ENCODE measurements around the gene ARHGDIG.

- TF ChIP-seq ZNF274 (IDR thresholded peaks at IDR 0.05; ENCODE audit: low read depth, low read length) (no peak), SUZ12 (IDR thresholded peaks at IDR 0.05; ENCODE audit: extremely low read depth, insufficient read depth, insufficient read length) (no peak), YY1 (IDR thresholded peaks at IDR 0.05; ENCODE audit: insufficient read depth, insufficient read length) (no peak)
These were observed 14.7 kb upstream of the ARHGDIG start for GRCh38 chr16:265711-266110.
